ENCODE results near the gene KCNMA1.

DNA sequence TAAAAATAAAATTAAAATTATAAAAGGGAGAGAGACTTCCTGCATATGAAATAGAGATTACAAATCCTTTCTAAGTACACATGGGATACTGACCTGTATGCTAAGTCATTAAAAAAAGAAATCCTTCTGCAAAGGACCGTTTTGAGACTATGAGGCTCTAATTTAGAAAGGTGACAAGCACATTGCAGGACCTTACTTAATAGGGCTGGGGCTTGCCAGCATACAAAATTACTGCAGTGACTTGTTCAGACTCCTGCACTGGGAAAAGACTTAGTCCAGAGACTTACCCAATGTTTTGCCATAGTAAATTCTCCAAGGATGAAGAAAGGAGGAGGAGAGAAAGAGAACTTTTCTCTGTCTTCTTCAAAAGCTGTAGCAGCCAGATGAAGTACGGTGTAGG lies 193.6 kb downstream of the KCNMA1 start:
- TF ChIP-seq, protein P1, sequence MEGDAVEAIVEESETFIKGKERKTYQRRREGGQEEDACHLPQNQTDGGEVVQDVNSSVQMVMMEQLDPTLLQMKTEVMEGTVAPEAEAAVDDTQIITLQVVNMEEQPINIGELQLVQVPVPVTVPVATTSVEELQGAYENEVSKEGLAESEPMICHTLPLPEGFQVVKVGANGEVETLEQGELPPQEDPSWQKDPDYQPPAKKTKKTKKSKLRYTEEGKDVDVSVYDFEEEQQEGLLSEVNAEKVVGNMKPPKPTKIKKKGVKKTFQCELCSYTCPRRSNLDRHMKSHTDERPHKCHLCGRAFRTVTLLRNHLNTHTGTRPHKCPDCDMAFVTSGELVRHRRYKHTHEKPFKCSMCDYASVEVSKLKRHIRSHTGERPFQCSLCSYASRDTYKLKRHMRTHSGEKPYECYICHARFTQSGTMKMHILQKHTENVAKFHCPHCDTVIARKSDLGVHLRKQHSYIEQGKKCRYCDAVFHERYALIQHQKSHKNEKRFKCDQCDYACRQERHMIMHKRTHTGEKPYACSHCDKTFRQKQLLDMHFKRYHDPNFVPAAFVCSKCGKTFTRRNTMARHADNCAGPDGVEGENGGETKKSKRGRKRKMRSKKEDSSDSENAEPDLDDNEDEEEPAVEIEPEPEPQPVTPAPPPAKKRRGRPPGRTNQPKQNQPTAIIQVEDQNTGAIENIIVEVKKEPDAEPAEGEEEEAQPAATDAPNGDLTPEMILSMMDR (IDR thresholded peaks at IDR 0.05 in 4 of 5, conservative IDR thresholded peaks at IDR 0.05 in 1 of 5) = no peak
- no peak for TF ChIP-seq POLR2A (IDR thresholded peaks at IDR 0.05)
